HepG2 (cell line): Measurements from ENCODE around the gene RABEPK. TPM values are rescaled to one million over a fixed set of nuclear protein-coding genes. Genes with fewer than 3 reads are reported as not detected.
A peak's percentile ranks its signal among the peaks of the same experiment; 100 is the strongest.

Source experiments
- CENPT ChIP-seq: sonication (generic); formaldehyde crosslinking; IDR thresholded peaks from 2 replicates; pipeline ENCODE4 v1.8.0; 2022; ENCODE audit warnings: low read depth, mild to moderate bottlenecking, moderate library complexity, missing genetic modification reagents
- KDM5B ChIP-seq: sonication (generic); formaldehyde crosslinking; IDR thresholded peaks from 2 replicates; pipeline ENCODE4 v1.4.0; 2020; ENCODE audit warnings: missing genetic modification reagents, mild to moderate bottlenecking, borderline replicate concordance
- MNT ChIP-seq: fragments of 450-650 bp; IDR thresholded peaks from 2 replicates; pipeline ENCODE4 v1.6.1; 2016
- NR0B2 ChIP-seq: sonication (generic); formaldehyde crosslinking; IDR thresholded peaks from 2 replicates; pipeline ENCODE4 v1.4.0; 2020; ENCODE audit warnings: mild to moderate bottlenecking, missing genetic modification reagents
- PAF1 ChIP-seq: IDR thresholded peaks from 2 replicates; pipeline ENCODE4 v1.6.1; 2016; ENCODE audit warnings: missing genetic modification reagents, missing compliant biosample characterization
- REST ChIP-seq, 2 experiments: IDR thresholded peaks; 2 replicates each; pipeline ENCODE4 v1.6.1; 2011 to 2012; ENCODE audit warnings: low read length in 2 of 2, borderline replicate concordance in 1 of 2, low read depth in 1 of 2, mild to moderate bottlenecking in 1 of 2, moderate library complexity in 1 of 2
- SNAI1 ChIP-seq: sonication (generic); formaldehyde crosslinking; IDR thresholded peaks from 2 replicates; pipeline ENCODE4 v1.5.0; 2020; ENCODE audit warnings: mild to moderate bottlenecking, missing genetic modification reagents, borderline replicate concordance
- SNAPC4 ChIP-seq: sonication (generic); formaldehyde crosslinking; IDR thresholded peaks from 2 replicates; pipeline ENCODE4 v1.4.0; 2020; ENCODE audit warnings: mild to moderate bottlenecking, missing genetic modification reagents
- STAT6 ChIP-seq: sonication (generic); formaldehyde crosslinking; IDR thresholded peaks from 2 replicates; pipeline ENCODE4 v1.4.0; 2020; ENCODE audit warnings: missing genetic modification reagents, mild to moderate bottlenecking, borderline replicate concordance
- ZNF251 ChIP-seq: sonication (generic); formaldehyde crosslinking; IDR thresholded peaks from 2 replicates; pipeline ENCODE4 v1.9.0; 2021; ENCODE audit warnings: mild to moderate bottlenecking, missing genetic modification reagents
- ZNF280B ChIP-seq: sonication (generic); formaldehyde crosslinking; IDR thresholded peaks from 2 replicates; pipeline ENCODE4 v1.5.0; 2020; ENCODE audit warnings: missing genetic modification reagents, mild to moderate bottlenecking, borderline replicate concordance
- ZNF430 ChIP-seq: sonication (generic); formaldehyde crosslinking; IDR thresholded peaks from 2 replicates; pipeline ENCODE4 v1.9.0; 2021; ENCODE audit warnings: mild to moderate bottlenecking, missing genetic modification reagents
- ZNF709 ChIP-seq: sonication (generic); formaldehyde crosslinking; IDR thresholded peaks from 2 replicates; pipeline ENCODE4 v1.5.0; 2020; ENCODE audit warnings: mild to moderate bottlenecking, missing genetic modification reagents
- polyA plus RNA-seq, 8 experiments: library from polyadenylated mRNA; depleted of rRNA in 3 of 8; stranded (reverse) in 7 of 8; unstranded in 1 of 8; fragments of >200 nt; fragmentation: Illumina TruSeq in 4 of 8; extraction: Trizol in 4 of 8; gene quantifications; 2 replicates each; pipeline versions ENCODE4 v1.2.1 to v1.2.3, GENCODE V29; 2011 to 2016; ENCODE audit warnings: low read depth in 4 of 8, missing spikeins in 1 of 8, mixed read lengths in 1 of 8; ENCODE audit not compliant: insufficient read depth in 1 of 8
- total RNA-seq, 5 experiments: library from RNA; depleted of rRNA; stranded (reverse); fragments of >200 nt; fragmentation: Illumina TruSeq; extraction: Trizol; gene quantifications; 2 replicates each; pipeline ENCODE4 v1.2.3, GENCODE V29; 2016; ENCODE audit warnings: low read depth in 1 of 5

The RABEPK gene
- total and polyA plus RNA-seq, 2 of the 13 experiments (the other 11 are each of a cell fraction or from before 2014, with no cell fraction given), result 75.5 to 90.0 TPM

GRCh38 chr9:125240649-125240999 lies 40.3 kb downstream of the RABEPK start (continued):
- TF ChIP-seq REST (IDR thresholded peaks at IDR 0.05; ENCODE audit: borderline replicate concordance in 1 of 2, low read depth in 1 of 2, low read length in 2 of 2) (peak in 1 of 2 experiments; percentile 11; a peak in 1 of 4 replicates), SNAPC4 (CRISPR knock-in tag) (0 out of 2 replicates have a peak, but pooled peaks have one; percentile 18), NR0B2 (CRISPR knock-in tag) (no peak; the same call in 1 of the 2 replicates), ZNF251 (0 out of 2 replicates have a peak, but pooled peaks have one; percentile 6), ZNF280B (CRISPR knock-in tag) (no peak), STAT6 (peak; percentile 46; the same call in 1 of the 2 replicates), CENPT (CRISPR knock-in tag) (no peak), ZNF430 (CRISPR knock-in tag) (peak; percentile 40; the same call in 1 of the 2 replicates), MNT (0 out of 2 replicates have a peak, but pooled peaks have one; percentile 26), PAF1 (CRISPR knock-in tag) (no peak), SNAI1 (0 out of 2 replicates have a peak, but pooled peaks have one; percentile 16), KDM5B (CRISPR knock-in tag) (peak; percentile 47; the same call in 1 of the 2 replicates), ZNF709 (peak; percentile 51; the same call in 1 of the 2 replicates)
